Islet precursor cell (in vitro differentiated cells): ENCODE data around the gene AGPAT4.

Experiments used
- DNase-seq: peaks from one replicate; pipeline ENCODE4 v3.0.0-alpha.2; 2018

AGPAT4 gene

GRCh38 chr6:161281092-161281491, 7.2 kb upstream of the AGPAT4 start:
- no peak for DNase-seq

DNA sequence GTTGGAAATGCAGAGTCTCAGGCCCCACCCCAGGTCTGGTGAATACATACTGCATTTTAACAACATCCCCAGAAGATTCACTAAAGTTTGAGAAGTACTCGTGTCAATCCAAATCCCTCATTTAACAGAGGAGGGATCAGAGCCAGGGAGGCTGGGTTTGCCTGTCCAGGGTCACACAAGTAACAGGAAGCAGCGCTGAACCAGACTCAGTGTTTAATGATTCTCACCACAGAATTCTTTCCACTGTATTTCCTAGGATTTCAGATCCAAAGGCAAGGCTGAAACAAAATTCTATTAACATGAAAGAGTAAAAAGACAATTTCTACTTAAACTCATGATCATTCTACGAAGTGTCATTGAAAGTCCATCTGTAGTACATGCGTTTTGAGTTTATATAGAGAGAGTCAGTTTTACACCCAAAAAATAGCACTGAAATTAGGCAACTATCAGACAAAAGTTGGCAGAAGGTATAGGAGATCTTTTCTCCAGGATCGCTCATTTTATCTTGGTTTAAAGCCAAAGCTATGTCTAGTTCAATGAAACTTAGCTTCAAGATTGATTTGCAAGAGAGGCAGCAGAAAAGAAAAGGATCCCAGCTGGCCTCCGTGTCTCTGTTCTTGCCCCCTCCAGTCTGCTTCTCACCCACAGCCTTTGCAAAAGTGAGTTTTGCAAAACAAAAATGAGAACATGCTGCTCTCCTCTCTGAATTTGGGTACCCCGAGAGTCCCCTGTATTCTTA, 6.0 kb upstream of the AGPAT4 start:
- no peak for DNase-seq

DNA sequence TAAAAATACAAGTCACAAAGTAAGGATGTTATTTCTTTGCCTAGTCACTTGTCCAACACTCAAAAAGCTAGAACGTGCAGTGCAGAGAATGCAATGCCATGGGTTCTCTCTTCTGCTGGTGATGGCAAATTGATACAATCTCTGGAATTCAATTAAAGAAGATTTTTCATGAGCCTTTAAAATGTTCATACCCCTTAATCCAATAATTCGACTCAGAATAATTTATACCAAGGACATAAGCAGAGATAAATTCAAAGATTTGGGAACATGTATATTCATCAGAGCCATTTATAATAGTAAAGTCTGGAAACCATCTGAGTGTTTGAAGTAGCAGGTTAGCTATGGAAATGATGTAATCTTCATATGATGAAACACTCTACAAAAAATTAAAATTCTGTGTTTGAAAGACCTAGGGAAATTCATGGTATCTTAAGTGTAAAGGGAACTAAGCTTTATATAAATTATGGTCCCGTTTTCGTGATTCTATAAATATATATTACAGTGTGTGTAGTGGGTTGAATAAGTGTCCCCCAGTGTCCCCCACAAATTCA, 2.8 kb upstream of the AGPAT4 start:
- no peak for DNase-seq

DNA sequence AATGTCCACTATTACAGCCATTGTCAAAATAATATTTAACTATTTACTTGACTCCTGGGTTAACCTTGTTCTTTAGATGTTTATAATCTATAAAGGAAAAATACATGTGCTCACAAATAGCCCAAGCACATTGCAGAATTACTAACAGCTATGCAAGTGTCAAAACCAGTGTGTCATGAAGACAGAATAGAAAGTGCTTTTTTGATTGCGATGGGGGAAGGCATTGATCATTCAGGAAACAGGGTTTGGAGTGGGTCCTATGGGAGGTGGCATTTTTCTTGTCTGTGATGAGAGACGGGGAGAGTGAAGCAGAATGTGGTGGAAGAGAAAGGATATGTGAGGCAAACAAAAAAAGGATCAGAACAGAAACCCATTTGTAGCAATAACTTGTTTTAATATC, 1.0 kb upstream of the AGPAT4 start:
- no peak for DNase-seq

DNA sequence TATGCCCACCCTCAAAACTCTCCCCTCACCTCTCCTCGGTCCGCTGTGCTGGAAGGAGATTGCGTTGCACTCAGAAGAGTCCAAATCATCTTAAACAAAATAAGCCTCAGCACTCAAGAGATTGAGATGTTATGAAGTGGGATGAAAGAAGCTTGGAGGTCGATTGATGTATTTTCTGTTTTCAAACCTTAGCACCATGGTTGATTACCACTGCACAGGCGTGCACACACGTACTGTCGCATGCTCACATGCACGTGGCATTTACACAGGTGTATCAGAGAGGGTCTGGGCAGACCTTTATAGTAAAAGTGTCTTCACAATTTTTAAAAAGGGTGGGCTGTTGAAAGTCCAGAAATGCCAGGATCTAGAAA, 612 bp upstream of the AGPAT4 start:
- DNase-seq = no peak

DNA sequence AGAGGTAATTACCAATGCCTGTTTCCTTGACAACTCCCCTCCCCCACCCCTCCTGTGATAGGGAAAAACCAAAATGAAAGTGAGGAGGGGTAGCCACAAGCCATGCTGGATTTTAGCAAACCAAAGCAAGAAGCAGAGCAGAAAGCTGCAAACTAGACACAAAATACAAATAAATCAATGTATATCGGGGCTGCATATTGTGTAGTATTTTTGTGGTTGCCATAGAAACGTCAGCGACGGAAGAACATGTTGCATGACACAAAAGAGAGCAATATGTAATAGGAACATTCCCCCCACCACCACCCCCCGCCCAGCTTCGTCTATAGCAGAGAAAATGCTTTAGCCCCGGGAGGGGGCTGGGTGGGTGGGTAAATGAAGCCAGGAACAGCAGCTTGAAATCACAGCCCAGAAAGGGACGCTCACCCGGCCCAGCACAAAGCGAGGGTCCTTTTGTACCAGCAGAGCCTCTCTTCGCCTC, 548 bp downstream of the AGPAT4 start:
- DNase-seq = no peak

- no peak for DNase-seq
Measured at GRCh38 chr6:161272635-161273273, 1.1 kb downstream of the AGPAT4 start.

- DNase-seq = peak; percentile 73
Measured at GRCh38 chr6:161271343-161272030, 2.4 kb downstream of the AGPAT4 start.

DNA sequence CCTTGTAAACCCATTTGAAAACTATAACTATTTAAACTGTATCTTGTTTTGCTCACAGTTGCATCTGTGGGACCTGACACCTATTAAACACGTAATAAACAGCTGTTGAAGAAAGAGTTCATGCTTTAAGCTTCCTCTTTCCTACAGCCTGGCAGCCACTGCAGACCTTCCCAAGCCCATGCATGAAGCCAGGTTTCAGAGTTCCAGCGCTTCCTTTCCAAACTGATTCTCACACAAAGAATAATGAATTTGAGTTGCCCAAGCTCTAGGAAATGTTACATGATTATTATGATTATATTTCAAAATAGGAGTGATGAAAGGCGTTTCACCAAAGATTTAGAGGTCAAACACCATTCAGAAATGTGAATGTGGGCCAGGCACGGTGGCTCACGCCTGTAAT, 3.7 kb downstream of the AGPAT4 start:
- no peak for DNase-seq

DNA sequence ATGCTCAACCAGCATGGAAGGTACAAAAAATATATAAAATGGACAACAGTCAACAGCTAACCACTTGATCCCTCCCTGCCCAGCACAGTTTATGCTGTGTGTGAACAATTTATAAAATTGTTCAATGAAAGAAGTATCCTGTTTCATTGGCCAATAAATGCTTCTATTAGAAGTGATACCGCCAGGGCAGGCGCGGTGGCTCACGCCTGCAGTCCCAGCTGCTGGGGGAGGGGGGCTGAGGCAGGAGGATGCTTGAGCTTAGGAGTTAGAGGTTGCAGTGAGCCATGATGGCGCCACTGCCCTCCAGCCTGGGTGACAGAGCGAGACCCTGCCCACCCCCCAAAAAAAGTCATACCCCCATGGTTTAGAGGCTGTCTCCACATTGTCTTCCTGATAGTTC, 4.6 kb downstream of the AGPAT4 start:
- DNase-seq = no peak

GRCh38 chr6:161268531-161269210, 5.2 kb downstream of the AGPAT4 start:
- no peak for DNase-seq

- DNase-seq = no peak
Measured at GRCh38 chr6:161266513-161267230, 7.2 kb downstream of the AGPAT4 start.

DNA sequence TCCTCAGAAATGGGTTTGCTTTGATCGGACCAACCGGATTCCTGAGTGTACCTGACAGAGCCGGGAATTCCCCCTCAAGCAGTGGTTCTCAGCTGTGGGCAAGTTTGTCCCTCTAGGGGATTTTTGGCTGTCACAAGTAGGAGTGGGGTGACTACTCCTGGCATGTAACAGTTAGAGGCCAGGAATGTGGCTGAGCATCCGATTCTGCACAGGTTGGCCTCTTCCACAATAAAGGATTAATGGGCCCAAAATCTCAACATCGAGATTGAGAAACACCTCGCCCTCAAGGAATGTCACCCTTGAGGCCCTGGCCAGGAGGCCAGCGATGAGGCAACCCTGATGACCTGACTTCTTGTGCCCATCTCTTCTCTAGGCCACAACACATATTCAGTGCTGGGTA, 7.9 kb downstream of the AGPAT4 start:
- DNase-seq = no peak

- DNase-seq = no peak
Measured at GRCh38 chr6:161265554-161265953, 8.3 kb downstream of the AGPAT4 start.

DNA sequence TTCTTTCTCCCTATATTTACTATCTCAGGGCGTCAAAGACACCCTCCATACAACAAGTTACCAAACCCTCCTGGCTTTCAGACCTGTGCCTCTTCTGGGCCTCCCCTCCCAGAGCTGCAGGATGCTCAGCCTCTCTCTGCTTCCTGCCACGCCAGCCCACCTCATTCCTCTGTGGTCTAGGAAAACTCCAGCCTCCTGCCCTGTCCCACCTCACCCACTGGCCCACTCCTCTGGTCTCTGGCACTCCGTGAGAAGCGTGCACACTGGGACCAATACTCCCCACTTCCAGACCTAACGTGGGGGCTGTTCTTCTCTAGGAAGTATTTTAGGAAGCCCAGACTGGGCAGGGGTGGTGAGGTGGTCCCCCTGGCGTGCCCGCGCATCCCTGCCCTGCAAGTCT, 9.7 kb downstream of the AGPAT4 start:
- DNase-seq = no peak

- no peak for DNase-seq
Measured at GRCh38 chr6:161261816-161262215, 12.0 kb downstream of the AGPAT4 start.

- DNase-seq = no peak
Measured at GRCh38 chr6:161261325-161261724, 12.5 kb downstream of the AGPAT4 start.

GRCh38 chr6:161259302-161259701, 14.6 kb downstream of the AGPAT4 start:
- DNase-seq = no peak

DNA sequence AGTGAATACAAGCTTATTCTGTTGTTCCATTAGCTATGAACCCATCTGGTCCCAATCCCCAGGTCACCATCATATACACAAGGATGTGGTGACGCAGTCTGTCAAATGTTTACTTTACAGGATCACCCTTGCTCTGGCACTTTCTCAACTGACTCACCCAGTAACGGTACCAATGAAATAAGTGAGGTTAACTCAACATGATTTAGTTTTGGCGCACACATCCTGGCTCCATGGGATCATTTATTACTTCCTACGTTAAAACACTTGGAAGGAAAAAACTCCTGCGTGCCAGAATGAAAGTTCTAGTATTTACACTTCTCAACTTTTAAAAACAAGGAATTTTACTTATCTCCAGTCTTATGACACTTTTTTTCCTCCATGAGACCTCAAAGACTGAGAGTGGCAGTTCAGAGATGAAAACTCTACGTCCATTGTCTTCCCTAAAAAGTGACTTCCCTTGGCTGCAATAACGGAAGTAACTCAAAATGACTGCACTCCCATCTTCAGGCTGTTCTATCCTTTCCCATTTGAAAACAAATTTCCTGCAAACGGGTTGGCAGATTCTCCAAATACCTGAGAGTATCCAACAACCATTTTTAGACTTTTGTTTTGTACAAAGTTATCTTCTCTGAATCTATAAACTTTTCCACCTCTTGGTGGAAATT, 15.9 kb downstream of the AGPAT4 start:
- no peak for DNase-seq

DNA sequence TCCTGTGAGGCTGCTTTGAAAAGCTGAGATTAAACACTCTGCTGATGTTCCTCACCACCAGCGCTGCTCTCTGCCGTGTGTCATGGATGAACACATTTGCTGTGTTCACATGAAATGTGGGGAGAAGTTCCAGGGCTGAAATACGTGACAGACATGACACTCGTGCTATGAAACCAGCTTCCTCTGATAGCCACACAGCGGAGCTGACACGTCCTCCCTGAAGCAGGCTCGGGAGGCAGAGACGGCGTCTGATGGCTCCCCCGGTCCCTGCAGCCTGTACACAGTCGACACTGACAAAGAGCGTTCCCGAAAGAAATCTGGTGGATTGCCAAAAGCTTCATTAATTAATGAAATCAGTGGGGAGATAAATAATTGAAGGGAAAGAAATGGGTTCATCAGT, 17.5 kb downstream of the AGPAT4 start:
- DNase-seq = no peak

DNA sequence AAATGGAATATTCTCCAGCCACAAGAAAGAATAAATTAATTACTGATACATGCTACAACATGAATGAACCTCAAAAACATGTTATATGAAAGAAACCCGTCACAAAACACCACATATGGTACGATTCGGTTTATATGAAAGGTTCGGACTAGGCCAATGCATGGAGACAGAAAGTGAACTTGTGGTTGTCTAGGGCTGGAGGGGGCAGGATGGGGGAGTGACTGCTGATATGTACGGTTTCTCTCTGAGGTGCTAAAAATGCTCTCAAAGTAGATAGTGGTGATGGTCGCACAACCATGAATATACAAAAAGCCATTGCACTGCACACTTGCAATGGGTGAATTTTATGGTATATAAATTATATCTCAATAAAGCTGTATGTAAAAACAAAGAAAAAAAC, 18.3 kb downstream of the AGPAT4 start:
- no peak for DNase-seq
